ENCODE data around the gene CLSTN1. TPM values are rescaled to one million over a fixed set of nuclear protein-coding genes. Genes with fewer than 3 reads are reported as not detected.

The CLSTN1 gene
- total RNA-seq, 1 donor: 140 TPM

- H3K79me2 ChIP-seq (ENCODE audit: insufficient read depth, low read length): no peaks in the 10 kb centered on the region
- TF ChIP-seq, protein P1, sequence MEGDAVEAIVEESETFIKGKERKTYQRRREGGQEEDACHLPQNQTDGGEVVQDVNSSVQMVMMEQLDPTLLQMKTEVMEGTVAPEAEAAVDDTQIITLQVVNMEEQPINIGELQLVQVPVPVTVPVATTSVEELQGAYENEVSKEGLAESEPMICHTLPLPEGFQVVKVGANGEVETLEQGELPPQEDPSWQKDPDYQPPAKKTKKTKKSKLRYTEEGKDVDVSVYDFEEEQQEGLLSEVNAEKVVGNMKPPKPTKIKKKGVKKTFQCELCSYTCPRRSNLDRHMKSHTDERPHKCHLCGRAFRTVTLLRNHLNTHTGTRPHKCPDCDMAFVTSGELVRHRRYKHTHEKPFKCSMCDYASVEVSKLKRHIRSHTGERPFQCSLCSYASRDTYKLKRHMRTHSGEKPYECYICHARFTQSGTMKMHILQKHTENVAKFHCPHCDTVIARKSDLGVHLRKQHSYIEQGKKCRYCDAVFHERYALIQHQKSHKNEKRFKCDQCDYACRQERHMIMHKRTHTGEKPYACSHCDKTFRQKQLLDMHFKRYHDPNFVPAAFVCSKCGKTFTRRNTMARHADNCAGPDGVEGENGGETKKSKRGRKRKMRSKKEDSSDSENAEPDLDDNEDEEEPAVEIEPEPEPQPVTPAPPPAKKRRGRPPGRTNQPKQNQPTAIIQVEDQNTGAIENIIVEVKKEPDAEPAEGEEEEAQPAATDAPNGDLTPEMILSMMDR (IDR thresholded peaks at IDR 0.05; ENCODE audit: extremely low read depth, low read depth, low read length): peak; percentile 79
- H3K27me3 ChIP-seq (ENCODE audit: insufficient read depth, low read length): no peaks in the 10 kb centered on the region
- H3K9me3 ChIP-seq (ENCODE audit: low read depth, low read length): peaks cover 9% of the 10 kb centered on the region
- peak; percentile 97 for DNase-seq (ENCODE audit: insufficient read length, low spot score, missing footprints)
- no peaks in the 10 kb centered on the region for H4K20me1 ChIP-seq (ENCODE audit: insufficient read depth, low read length)
- no peaks in the 10 kb centered on the region for H3K4me1 ChIP-seq (ENCODE audit: insufficient read depth, low read length)
- H2AFZ ChIP-seq (ENCODE audit: low read length): no peak overlapping the region
- H3K27ac ChIP-seq (ENCODE audit: low read depth, low read length): no peak overlapping the region
- H3K4me3 ChIP-seq (ENCODE audit: insufficient read depth, low read length): no peak overlapping the region
- H3K36me3 ChIP-seq (ENCODE audit: insufficient read depth, low read length): peaks cover 34% of the 10 kb centered on the region
- H3K4me2 ChIP-seq (ENCODE audit: insufficient read depth, low read length): no peak overlapping the region
Measured at GRCh38 chr1:9724706-9725476, 98.9 kb downstream of the CLSTN1 start.

DNA sequence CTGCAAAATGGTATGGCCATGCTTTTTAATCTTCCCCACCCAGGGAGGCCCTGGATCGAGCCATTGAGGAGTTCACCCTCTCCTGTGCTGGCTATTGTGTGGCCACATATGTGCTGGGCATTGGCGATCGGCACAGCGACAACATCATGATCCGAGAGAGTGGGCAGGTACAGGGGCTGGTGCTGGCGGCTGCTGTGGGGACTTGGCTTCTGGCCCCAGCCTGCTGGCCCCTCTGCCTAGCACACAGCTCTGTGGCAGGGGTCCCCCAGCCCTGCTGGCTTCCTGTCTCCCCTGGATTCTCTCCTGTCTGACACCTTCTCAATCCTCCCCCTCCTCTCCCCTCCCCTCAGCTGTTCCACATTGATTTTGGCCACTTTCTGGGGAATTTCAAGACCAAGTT is 99.8 kb downstream of the CLSTN1 start:
- Histone ChIP-seq H3K36me3 (ENCODE audit: insufficient read depth, low read length) (peaks cover 27% of the 10 kb centered on the region), H4K20me1 (ENCODE audit: insufficient read depth, low read length) (no peaks in the 10 kb centered on the region), H3K9me3 (ENCODE audit: low read depth, low read length) (peaks cover 9% of the 10 kb centered on the region), H3K27ac (ENCODE audit: low read depth, low read length) (no peak overlapping the region), H3K4me3 (ENCODE audit: insufficient read depth, low read length) (no peak overlapping the region), H3K27me3 (ENCODE audit: insufficient read depth, low read length) (no peaks in the 10 kb centered on the region), H3K79me2 (ENCODE audit: insufficient read depth, low read length) (no peaks in the 10 kb centered on the region), H2AFZ (ENCODE audit: low read length) (no peak overlapping the region), H3K4me1 (ENCODE audit: insufficient read depth, low read length) (peaks cover 7% of the 10 kb centered on the region), H3K4me2 (ENCODE audit: insufficient read depth, low read length) (no peak overlapping the region)
- TF ChIP-seq, protein P1 (IDR thresholded peaks at IDR 0.05; ENCODE audit: extremely low read depth, low read depth, low read length): no peak
- DNase-seq (ENCODE audit: insufficient read length, low spot score, missing footprints): no peak

DNA sequence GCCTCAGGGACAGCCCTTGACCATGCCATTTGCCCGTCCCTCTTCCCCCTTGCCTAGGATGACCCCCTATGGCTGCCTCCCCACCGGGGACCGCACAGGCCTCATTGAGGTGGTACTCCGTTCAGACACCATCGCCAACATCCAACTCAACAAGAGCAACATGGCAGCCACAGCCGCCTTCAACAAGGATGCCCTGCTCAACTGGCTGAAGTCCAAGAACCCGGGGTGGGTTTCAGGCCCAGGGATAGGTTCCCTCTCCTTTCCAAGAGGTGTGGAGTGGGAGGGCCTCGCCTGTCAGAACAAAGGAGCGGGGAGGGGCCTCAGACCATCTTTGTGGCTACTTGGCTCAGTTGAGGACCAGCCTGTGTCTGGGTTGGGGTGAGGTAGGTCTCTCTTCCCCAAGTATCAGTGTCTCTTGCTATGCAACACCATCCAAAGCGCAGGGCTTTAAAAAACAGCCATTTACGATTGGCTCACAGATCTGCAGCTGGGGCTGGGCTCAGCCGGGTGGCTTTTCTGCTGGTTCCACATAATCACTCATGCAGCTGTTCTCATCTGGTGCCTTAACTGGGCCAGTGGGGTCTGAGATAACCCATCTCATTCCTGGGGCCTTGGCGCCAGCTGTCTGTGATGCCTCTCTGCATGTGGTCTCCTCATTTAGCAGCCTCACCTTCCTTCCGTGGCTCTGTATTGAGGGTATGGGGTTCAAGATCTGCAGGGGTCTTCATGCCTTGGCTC is 100.5 kb downstream of the CLSTN1 start:
- no peak overlapping the region for H3K27ac ChIP-seq (ENCODE audit: low read depth, low read length)
- no peak overlapping the region for H3K4me3 ChIP-seq (ENCODE audit: insufficient read depth, low read length)
- H2AFZ ChIP-seq (ENCODE audit: low read length): no peak overlapping the region
- H3K79me2 ChIP-seq (ENCODE audit: insufficient read depth, low read length): no peaks in the 10 kb centered on the region
- no peak overlapping the region for H3K4me2 ChIP-seq (ENCODE audit: insufficient read depth, low read length)
- peaks cover 27% of the 10 kb centered on the region for H3K36me3 ChIP-seq (ENCODE audit: insufficient read depth, low read length)
- peak; percentile 73 for DNase-seq (ENCODE audit: insufficient read length, low spot score, missing footprints)
- H3K4me1 ChIP-seq (ENCODE audit: insufficient read depth, low read length): peaks cover 10% of the 10 kb centered on the region
- H3K27me3 ChIP-seq (ENCODE audit: insufficient read depth, low read length): no peaks in the 10 kb centered on the region
- H4K20me1 ChIP-seq (ENCODE audit: insufficient read depth, low read length): no peaks in the 10 kb centered on the region
- TF ChIP-seq, protein P1 (IDR thresholded peaks at IDR 0.05; ENCODE audit: extremely low read depth, low read depth, low read length): no peak
- peaks cover 9% of the 10 kb centered on the region for H3K9me3 ChIP-seq (ENCODE audit: low read depth, low read length)

DNA sequence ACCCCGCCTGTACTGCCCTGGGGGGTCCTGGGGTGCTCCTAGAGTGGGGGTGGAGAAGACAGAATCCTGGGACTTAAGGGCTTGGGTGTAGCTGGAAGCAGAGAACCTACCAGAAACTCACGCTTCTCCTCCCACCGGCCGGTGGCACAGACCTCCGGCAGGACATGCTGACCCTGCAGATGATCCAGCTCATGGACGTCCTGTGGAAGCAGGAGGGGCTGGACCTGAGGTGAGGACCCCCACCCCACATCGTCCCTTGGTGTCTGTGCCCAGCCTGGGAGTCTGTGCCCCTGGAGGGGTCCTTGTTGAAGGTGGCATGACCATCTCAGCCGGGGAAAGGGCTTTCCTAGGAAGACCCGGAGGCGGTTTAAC is 101.4 kb downstream of the CLSTN1 start:
- Histone ChIP-seq H2AFZ (ENCODE audit: low read length) (no peak overlapping the region), H3K4me3 (ENCODE audit: insufficient read depth, low read length) (no peak overlapping the region), H3K36me3 (ENCODE audit: insufficient read depth, low read length) (peaks cover 24% of the 10 kb centered on the region), H3K79me2 (ENCODE audit: insufficient read depth, low read length) (no peaks in the 10 kb centered on the region), H3K27ac (ENCODE audit: low read depth, low read length) (no peak overlapping the region), H4K20me1 (ENCODE audit: insufficient read depth, low read length) (no peaks in the 10 kb centered on the region), H3K9me3 (ENCODE audit: low read depth, low read length) (peaks cover 9% of the 10 kb centered on the region), H3K4me1 (ENCODE audit: insufficient read depth, low read length) (peaks cover 10% of the 10 kb centered on the region), H3K4me2 (ENCODE audit: insufficient read depth, low read length) (no peak overlapping the region), H3K27me3 (ENCODE audit: insufficient read depth, low read length) (no peaks in the 10 kb centered on the region)
- TF ChIP-seq, protein P1 (IDR thresholded peaks at IDR 0.05; ENCODE audit: extremely low read depth, low read depth, low read length): no peak
- peak; percentile 67 for DNase-seq (ENCODE audit: insufficient read length, low spot score, missing footprints)
